Prostate gland (tissue), 2 donors: Measurements from ENCODE around the gene IL7R. TPM values are rescaled to one million over a fixed set of nuclear protein-coding genes. Genes with fewer than 3 reads are reported as not detected.

Experiments
- DNase-seq: peaks from one replicate; pipeline ENCODE4 v3.0.0-alpha.2; 2019; ENCODE audit warnings: low spot score
- H3K27ac ChIP-seq, 2 donors: fragments of 200-600 bp; sonication (generic); 2 replicates each; pipeline ENCODE4 v1.5.1; 2017 to 2019
- H3K27me3 ChIP-seq: fragments of 200-600 bp; sonication (generic); replicated peaks from 2 replicates; pipeline ENCODE4 v1.5.1; 2019; ENCODE audit not compliant: insufficient read depth
- H3K36me3 ChIP-seq, 2 donors: fragments of 200-600 bp; sonication (generic); 1 replicate in 1 of 2; 2 replicates in 1 of 2; pipeline versions ENCODE4 v1.5.1 to v1.8.1; 2017 to 2019
- H3K4me1 ChIP-seq: fragments of 200-600 bp; sonication (generic); replicated peaks from 2 replicates; pipeline ENCODE4 v1.5.1; 2019
- H3K4me3 ChIP-seq, 2 donors: fragments of 200-600 bp; sonication (generic); 2 replicates each; pipeline ENCODE4 v1.5.1; 2017 to 2019
- H3K9me3 ChIP-seq: fragments of 200-600 bp; sonication (generic); 2 replicates; pipeline ENCODE4 v1.5.1; 2017
- POLR2A ChIP-seq: fragments of 450-650 bp; IDR thresholded peaks from one replicate; pipeline ENCODE4 v1.6.1; 2016; ENCODE audit warnings: antibody characterized with exemption, mild to moderate bottlenecking
- POLR2AphosphoS5 ChIP-seq: sonication (generic); formaldehyde crosslinking; IDR thresholded peaks from one replicate; pipeline ENCODE4 v1.6.1; 2017; ENCODE audit warnings: antibody characterized with exemption
- WGBS: methylation state at CpG from one replicate; pipeline ENCODE4 v1.1.5; 2018; 5-methylcytosine and 5-hydroxymethylcytosine counted together
- intact Hi-C: fragments of 100-400 bp; cut with DNase I; formaldehyde crosslinking; loops from one replicate; pipeline ENCODE4 v1.14.2; 2022
- total RNA-seq, 2 donors: library from RNA; depleted of rRNA; stranded (reverse); fragments of >200 nt; gene quantifications; one replicate each; pipeline ENCODE4 v1.1.0, GENCODE V29; 2016
- TF ChIP-seq, protein P1 (sequence below), 4 experiments: fragments of 200-600 bp in 2 of 4; fragments of 450-650 bp in 2 of 4; sonication (generic) in 2 of 4; IDR thresholded peaks; 1 replicate in 3 of 4; 2 replicates in 1 of 4; pipeline ENCODE4 v1.5.1; 2016 to 2019; ENCODE audit warnings: antibody characterized with exemption in 4 of 4, mild to moderate bottlenecking in 2 of 4, moderate library complexity in 2 of 4

Gene IL7R
- total RNA-seq, 2 donors from 2014 or later: 7.8 to 13.5 TPM

DNA sequence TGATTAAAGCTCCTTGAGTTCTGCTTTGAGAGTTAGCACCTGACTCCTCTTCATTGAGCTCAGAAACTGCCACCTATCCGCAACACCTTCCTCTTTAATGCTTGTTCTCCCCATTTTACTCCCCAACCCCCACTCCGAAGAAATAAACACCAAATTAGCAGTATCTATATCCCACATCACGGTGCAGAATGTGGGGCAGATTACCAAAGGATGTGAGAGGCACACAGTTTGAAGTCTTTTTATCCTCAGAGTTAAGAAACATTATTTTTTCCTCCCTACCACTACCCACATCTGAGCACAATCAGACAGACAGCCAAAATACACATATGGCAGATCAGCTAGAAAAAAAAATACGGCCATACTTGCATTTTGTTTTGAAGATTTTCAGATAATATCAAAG is 26.1 kb upstream of the IL7R start:
- Histone ChIP-seq H3K36me3 (no peaks in the 10 kb centered on the region), H3K4me1 (no peaks in the 10 kb centered on the region), H3K27me3 (no peaks in the 10 kb centered on the region), H3K9me3 (no peaks in the 10 kb centered on the region), H3K4me3 (no peak overlapping the region), H3K27ac (no peak overlapping the region)
- intact Hi-C loops: no loop called here
- WGBS: 44% methylated on average over 4 of the region's 4 CpGs
- no peak for DNase-seq
- TF ChIP-seq POLR2AphosphoS5 (no peak), POLR2A (no peak)
- TF ChIP-seq, protein P1, sequence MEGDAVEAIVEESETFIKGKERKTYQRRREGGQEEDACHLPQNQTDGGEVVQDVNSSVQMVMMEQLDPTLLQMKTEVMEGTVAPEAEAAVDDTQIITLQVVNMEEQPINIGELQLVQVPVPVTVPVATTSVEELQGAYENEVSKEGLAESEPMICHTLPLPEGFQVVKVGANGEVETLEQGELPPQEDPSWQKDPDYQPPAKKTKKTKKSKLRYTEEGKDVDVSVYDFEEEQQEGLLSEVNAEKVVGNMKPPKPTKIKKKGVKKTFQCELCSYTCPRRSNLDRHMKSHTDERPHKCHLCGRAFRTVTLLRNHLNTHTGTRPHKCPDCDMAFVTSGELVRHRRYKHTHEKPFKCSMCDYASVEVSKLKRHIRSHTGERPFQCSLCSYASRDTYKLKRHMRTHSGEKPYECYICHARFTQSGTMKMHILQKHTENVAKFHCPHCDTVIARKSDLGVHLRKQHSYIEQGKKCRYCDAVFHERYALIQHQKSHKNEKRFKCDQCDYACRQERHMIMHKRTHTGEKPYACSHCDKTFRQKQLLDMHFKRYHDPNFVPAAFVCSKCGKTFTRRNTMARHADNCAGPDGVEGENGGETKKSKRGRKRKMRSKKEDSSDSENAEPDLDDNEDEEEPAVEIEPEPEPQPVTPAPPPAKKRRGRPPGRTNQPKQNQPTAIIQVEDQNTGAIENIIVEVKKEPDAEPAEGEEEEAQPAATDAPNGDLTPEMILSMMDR (IDR thresholded peaks at IDR 0.05): no peak

GRCh38 chr5:35832762-35833161 is 23.9 kb upstream of the IL7R start:
- 63% methylated on average over 2 of the region's 2 CpGs for WGBS

DNA sequence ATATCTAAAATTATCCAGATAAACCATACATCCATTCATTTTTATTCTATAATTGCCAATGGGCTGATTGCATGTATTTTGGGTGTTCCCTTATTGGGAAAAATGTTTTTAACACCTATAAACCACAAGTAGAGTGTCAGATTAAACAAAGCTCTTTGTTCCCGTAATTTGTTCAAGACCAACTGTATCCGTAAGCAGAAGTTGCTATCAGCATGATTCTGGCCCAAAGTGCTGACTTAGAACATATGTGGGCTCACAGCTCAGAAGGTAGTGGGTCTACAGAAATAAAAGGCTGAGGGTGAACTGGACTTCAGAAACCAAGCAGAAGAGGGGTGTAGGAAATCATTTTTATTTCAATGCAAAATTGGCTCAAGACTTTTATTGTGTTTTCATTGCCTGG is 23.5 kb upstream of the IL7R start:
- no peak for DNase-seq
- WGBS: 82% methylated on average over 2 of the region's 2 CpGs
- H3K9me3 ChIP-seq: no peaks in the 10 kb centered on the region
- no peaks in the 10 kb centered on the region for H3K27me3 ChIP-seq
- TF ChIP-seq POLR2AphosphoS5 (no peak), POLR2A (no peak)
- H3K27ac ChIP-seq: no peak overlapping the region
- H3K4me1 ChIP-seq: no peaks in the 10 kb centered on the region
- H3K4me3 ChIP-seq: no peak overlapping the region
- no peaks in the 10 kb centered on the region for H3K36me3 ChIP-seq
- intact Hi-C loops: no loop called here

More at GRCh38 chr5:35832762-35833161, 23.9 kb upstream of the IL7R start:
- TF ChIP-seq POLR2A (no peak), POLR2AphosphoS5 (no peak)
- DNase-seq: no peak
- no peaks in the 10 kb centered on the region for H3K9me3 ChIP-seq
- H3K27me3 ChIP-seq: no peaks in the 10 kb centered on the region
- no peaks in the 10 kb centered on the region for H3K4me1 ChIP-seq
- no peak overlapping the region for H3K27ac ChIP-seq
- H3K4me3 ChIP-seq: no peak overlapping the region
- intact Hi-C loops: no loop called here
- H3K36me3 ChIP-seq: no peaks in the 10 kb centered on the region

- Histone ChIP-seq H3K4me3 (no peak overlapping the region), H3K4me1 (no peaks in the 10 kb centered on the region), H3K36me3 (no peaks in the 10 kb centered on the region), H3K27me3 (no peaks in the 10 kb centered on the region), H3K27ac (no peak overlapping the region), H3K9me3 (no peaks in the 10 kb centered on the region)
- WGBS: 84% methylated on average over 7 of the region's 7 CpGs
- intact Hi-C loops: no loop called here
- TF ChIP-seq POLR2A (no peak), POLR2AphosphoS5 (no peak)
- TF ChIP-seq, protein P1 (IDR thresholded peaks at IDR 0.05): no peak
- DNase-seq: no peak
These were observed 20.6 kb upstream of the IL7R start for GRCh38 chr5:35835796-35836742.

DNA sequence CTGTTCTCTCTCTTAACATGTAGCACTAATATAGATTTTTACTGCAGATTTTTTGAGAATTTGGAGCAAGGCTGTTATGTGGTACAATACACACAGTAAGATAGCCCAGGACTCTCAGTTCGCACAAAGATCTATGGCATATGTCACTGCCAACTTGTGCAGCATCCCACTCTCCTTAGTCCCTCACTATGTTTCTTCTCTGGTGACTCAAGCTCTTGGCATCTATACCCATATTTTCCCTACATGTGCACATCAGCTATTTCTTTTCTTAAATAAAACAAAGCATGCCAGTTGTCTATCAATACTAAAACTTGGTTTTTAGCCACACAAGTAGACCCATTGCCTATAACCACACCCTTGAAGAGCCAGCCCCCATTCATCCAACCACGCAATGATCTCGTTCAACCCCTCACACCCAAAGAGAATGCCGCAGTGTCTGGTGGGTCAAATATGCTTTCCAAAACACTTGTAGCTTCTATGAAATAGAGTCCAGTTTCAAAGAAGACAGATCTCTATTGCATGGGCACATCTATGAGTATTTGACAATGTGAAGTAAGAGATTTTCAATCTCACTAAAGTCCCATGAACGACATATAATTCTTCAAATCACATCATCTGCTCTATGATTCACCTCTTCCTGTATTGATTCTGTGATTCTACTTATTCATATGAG is 18.2 kb upstream of the IL7R start:
- H3K9me3 ChIP-seq: no peaks in the 10 kb centered on the region
- no peak overlapping the region for H3K4me3 ChIP-seq
- H3K27me3 ChIP-seq: no peaks in the 10 kb centered on the region
- no peak for DNase-seq
- H3K27ac ChIP-seq: no peak overlapping the region
- H3K4me1 ChIP-seq: no peaks in the 10 kb centered on the region
- 87% methylated on average over 5 of the region's 5 CpGs for WGBS
- no peaks in the 10 kb centered on the region for H3K36me3 ChIP-seq
- TF ChIP-seq POLR2A (no peak), POLR2AphosphoS5 (no peak)
- TF ChIP-seq, protein P1 (IDR thresholded peaks at IDR 0.05): no peak
- intact Hi-C loops: no loop called here
